HTERT RPE-1 (cell line): ENCODE data around the gene GLI1.
"Not testable (repeated sequence)": the region's sequence is repeated elsewhere in the genome, so short reads cannot be mapped to it uniquely, and the experiment has no call there.

Source experiments
- in situ Hi-C: fragments of 300-500 bp; cut with MboI; formaldehyde crosslinking; loops from 4 replicates; pipeline ENCODE4 v1.14.3; 2020; ENCODE audit warnings: low sequenced_read_pairs

GLI1 gene

DNA sequence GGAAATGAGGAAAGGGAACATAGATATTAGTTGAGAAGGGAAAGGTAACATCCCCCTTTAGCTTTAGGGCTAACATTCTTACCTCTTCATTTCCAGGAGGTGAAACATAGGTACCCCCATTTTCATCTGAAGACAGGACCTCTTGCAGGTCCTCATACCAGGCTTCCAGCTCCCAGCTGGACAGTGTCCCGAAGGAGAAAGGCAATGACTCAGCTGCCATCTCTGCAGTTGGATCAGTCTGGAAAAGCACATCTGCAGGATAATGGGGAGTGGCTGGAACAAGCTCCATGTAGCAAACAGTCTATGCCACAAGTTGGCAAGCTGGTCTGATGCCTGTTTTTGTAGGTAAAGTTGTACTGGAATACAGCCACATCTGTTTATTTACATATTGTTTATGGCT lies 57.6 kb downstream of the GLI1 start:
- in situ Hi-C loops: no loop called here

- in situ Hi-C loops: not testable (repeated sequence)
Measured at GRCh38 chr12:57517718-57518117, 58.1 kb downstream of the GLI1 start.

DNA sequence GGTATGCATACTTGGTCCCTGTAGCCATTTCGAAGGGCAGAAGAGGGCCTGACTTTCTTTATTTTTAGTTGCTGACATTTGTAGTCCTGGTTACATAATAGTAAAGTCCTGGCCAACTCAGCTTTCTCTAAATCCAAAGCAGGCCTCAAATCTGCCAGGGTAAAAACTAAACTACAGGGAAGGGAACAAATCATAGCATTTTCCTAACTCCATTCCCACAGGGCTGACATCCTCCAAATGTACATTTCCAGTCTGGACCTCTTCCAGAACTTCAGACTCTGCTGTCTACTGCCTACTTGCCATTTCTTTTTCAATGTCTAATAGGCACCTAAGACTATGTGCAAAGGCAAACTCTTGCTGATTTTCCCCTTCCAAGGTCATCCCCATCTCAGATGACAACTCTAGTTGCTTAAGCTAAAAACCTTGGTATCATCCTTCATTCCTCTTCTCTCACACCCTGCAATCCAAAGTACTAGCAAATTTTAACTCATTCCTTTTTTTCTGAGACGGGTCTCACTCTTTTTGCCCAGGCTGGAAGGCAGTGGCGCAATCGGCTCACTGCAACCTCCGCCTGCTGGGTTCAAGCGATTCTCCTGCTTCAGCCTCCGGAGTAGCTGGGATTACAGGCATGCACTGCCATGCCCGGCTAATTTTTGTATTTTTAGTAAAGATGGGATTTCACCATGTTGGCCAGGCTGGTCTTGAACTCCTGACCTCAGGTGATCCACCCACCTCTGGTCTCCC lies 58.8 kb downstream of the GLI1 start:
- in situ Hi-C loops: no loop called here

- in situ Hi-C loops: no loop called here
Measured at GRCh38 chr12:57518920-57519795, 59.6 kb downstream of the GLI1 start.

GRCh38 chr12:57519796-57520052 lies 60.1 kb downstream of the GLI1 start:
- in situ Hi-C loops: no loop called here

DNA sequence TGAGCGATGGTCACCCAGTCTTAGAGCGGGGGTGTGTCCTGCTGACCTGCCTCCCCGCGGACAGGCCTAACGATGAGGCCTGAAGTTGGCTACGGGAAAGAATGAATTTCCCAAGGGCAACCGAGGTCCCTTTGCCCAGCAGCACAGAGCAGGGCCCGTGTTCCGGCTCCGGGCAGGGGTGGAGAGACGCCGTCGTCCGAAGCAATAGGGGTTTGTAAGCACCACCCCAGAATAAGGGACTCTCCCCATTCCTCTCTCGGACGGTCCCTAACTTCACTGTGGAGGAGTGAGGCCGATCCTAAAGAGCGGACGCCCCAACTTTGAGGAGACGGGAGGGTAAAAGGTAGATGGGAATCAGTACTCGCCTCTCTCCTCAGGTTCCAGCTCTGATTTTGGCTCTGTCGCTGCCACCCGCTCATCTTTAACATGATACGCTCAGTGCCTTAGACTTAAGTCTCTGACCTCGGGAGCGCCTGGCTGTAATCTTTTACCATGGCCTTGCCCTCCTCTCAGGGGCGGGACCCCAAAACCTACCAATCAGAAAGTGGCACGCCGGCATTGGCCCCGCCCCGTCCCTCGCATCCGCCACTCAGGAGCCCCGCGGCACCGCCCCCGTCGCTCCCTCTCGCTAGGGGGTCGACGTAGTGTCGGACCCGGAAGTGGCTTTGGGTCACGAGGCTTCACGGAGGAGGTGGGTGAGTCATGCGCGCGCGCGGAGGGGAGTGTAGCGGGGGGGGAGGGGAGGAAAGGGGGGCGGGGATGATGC lies 60.7 kb downstream of the GLI1 start, which contains the start of gene DDIT3:
TSS of gene DDIT3 (minus strand) at position 462 of the 766 bp plus-strand sequence. CDS start 3,108 bp downstream, outside the sequence.
- in situ Hi-C loops: no loop called here

- in situ Hi-C loops: no loop called here
Measured at GRCh38 chr12:57521525-57522010, 62.0 kb downstream of the GLI1 start.
